Neural progenitor cell (in vitro differentiated cells): Measurements from ENCODE around the gene NUP214.

Source experiments
- CTCF ChIP-seq: fragments of 200-600 bp; sonication (generic); IDR thresholded peaks from 2 replicates; pipeline ENCODE4 v1.5.1; 2017; ENCODE audit warnings: antibody characterized with exemption, mild to moderate bottlenecking
- EZH2 ChIP-seq: fragments of 200-600 bp; sonication (generic); IDR thresholded peaks from 2 replicates; pipeline ENCODE4 v1.6.1; 2017; ENCODE audit warnings: antibody characterized with exemption, mild to moderate bottlenecking, moderate library complexity
- EZH2phosphoT487 ChIP-seq: fragments of 200-600 bp; sonication (generic); IDR thresholded peaks from 2 replicates; pipeline ENCODE4 v1.6.1; 2017; ENCODE audit warnings: antibody characterized with exemption

GRCh38 chr9:131103024-131103423, 22.4 kb upstream of the NUP214 start:
- TF ChIP-seq CTCF = no peak
- no peak for TF ChIP-seq EZH2
- no peak for TF ChIP-seq EZH2phosphoT487
